ENCODE results near the gene ZC3H7B.

- TF ChIP-seq EP300 (IDR thresholded peaks at IDR 0.05; ENCODE audit: borderline replicate concordance) (no peak), REST (IDR thresholded peaks at IDR 0.05; ENCODE audit: low read depth) (no peak), TAF1 (IDR thresholded peaks at IDR 0.05; ENCODE audit: low read depth) (no peak), MAX (IDR thresholded peaks at IDR 0.05) (no peak), CEBPB (IDR thresholded peaks at IDR 0.05) (no peak), CREB1 (IDR thresholded peaks at IDR 0.05; ENCODE audit: low read depth) (no peak), RAD21 (IDR thresholded peaks at IDR 0.05; ENCODE audit: low read depth) (no peak), NFIC (IDR thresholded peaks at IDR 0.05) (no peak), YY1 (IDR thresholded peaks at IDR 0.05; ENCODE audit: low read depth) (no peak), ZBTB7A (IDR thresholded peaks at IDR 0.05; ENCODE audit: low read depth) (no peak), FOXM1 (IDR thresholded peaks at IDR 0.05; ENCODE audit: borderline replicate concordance, low read depth) (no peak), TEAD4 (IDR thresholded peaks at IDR 0.05) (no peak), USF1 (IDR thresholded peaks at IDR 0.05) (no peak)
Measured at GRCh38 chr22:41384128-41384527, 82.8 kb downstream of the ZC3H7B start.
